NCI-H1092 treated with DMSO at 0.1 percent for 48 hours (cell line): ENCODE results near the gene APC.
"Not testable (repeated sequence)": the region's sequence is repeated elsewhere in the genome, so short reads cannot be mapped to it uniquely, and the experiment has no call there.

Experiments used
- DNase-seq: peaks from one replicate; lab custom pipeline; 2025; lab: John Stamatoyannopoulos, UW

APC gene

DNA sequence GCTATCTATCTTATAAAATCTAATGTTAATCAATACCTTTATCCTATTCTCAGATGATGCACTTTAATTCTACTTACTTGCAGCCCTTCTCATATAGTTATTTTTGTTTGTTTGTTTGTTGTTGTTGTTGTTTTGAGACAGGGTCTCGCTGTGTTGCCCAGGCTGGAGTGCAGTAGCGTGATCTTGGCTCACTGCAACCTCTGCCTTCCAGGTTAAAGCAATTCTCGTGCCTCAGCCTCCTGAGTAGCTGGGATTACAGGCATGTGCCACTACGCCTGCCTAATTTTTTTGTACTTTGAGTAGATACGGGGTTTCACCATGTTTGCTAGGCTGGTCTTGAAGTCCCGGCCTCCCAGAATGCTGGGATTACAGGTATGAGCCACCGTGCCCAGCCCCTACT, 20.8 kb upstream of the APC start:
- DNase-seq = not testable (repeated sequence)

DNA sequence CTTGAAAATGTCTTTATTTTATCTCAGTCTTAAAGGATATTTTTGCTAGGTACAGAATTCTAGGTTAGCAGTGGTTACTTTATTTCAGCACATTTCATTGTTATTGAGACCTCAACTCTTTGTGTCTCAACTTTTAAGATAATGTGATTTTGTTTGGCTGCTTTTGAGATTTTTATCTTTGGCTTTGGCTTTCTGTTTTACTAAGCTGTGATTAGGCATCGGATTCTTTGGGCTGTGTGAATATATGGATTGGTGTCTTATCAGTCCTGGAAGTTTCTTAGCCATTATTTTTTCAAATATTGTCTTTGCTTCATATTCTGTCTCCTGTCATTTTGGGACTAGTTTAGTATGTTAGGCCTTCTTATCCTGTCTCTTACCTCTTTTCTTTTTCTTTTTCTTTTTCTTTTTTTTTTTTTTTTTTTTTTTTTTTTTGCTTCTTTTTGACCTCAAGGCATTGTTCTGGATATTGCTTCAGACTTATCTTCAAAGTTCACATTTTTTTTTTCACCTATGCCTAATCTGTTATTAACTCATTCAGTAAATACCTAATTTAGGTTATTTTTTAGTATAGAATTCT, 20.1 kb upstream of the APC start:
- no peak for DNase-seq

DNA sequence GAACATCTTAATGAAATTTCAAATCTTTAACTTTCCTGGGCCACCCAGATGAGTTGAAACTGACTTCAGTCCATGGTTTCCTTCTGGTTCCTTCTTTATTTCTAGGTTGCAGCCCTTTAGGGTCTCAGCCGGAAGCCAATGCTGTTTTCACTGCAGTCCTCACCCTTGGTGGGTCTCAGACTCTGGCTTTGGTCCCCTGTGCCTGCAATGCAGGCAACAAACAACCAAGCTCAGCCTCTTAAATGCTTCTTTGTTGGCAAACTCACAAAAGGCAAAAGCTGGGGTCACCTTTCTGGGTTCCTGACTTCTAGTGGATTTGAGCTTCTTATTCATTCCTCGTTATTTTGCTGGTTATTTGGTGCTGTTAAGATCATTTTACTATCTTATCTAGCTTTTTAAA, 19.3 kb upstream of the APC start:
- DNase-seq = no peak

DNA sequence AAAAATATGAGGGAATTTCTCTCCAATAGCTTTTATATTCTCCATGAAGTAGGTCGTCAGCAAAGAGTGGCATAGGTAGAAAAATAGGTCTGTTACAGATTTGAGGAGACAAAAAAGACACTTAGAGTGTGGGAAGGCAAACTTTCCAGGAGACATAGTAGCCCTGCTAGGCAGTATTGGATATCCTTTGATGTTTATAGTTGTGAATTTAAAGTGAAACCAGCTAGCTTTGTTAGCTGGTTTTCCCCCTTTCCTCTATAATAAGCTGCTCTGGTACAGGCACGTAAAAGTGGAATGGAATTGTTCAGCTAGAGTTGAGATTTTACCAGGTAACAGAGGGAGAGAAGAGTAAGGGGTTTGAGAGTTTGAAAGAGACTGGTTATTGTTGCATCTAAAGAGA, 17.1 kb upstream of the APC start:
- no peak for DNase-seq

DNA sequence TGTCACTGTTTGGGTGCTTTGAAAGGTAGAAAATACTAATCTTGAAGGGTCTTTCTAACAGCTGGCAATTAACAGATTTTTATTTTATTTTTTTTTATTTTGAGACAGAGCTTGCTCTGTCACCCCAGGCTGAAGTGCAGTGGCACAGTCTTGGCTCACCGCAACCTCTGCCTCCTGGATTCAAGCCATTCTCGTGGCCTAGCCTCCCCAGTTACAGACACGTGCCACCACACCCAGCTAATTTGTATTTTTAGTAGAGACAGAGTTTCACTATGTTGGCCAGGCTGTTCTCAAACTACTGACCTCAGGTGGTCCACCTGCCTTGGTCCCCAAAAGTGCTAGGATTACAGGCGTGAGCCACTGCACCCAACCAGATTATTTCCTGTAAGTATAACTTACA, 12.8 kb upstream of the APC start:
- no peak for DNase-seq

DNA sequence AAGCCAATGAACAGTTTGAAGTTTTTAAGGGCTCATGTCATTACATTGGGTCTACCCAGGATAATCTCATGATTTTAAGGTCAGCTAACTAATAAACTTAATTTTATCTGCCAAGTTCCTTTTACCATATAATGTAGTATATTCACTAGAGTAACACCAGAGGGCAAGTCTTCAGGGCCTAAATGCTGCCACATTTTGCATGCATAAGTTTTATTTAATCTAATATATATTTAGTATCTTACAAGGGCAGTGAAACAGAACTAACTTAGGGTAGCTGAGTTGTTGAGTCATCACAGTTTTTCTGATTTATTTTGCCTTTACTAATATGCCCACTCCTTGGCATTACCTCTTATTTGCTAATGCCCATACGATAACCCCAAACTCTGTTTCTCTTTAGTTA, 8.1 kb upstream of the APC start:
- DNase-seq = no peak

DNA sequence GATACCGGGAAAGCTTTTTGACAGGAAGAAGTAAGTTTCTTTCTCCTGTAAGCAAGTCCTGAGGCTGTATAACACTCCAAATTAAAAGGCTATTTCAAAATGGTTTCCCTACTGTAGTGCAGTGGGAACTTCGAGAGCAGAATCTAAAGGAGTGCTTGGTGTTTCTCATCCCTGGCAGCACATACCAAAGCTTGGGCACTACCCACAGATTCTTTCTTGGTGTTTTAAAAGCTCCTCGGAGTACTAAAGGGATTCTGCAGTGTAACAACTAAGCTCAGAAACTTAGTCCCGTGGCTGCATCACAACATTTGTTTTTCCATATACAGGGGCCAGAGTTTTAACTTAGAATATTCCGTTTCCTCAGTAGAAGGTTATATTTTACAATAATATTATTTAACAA, 5.6 kb upstream of the APC start:
- DNase-seq = no peak

DNA sequence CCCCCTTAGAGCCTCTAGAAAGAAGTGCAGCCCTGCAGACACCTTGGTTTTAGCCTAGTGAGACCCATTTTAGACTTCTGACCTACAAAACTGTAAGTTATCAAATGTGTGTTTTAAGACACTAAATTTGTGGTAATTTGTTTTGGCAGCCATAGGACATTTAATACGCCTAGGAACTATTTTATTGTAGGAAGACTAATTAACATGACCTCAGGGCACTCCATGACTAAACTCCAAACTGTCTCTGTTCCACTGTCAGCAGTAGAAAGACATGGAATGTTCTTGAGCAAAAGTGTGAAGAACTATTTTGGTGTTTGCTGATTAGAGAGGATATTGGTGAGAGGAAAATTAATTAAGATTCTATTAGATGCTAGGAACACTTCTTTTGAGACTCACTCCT, 4.1 kb upstream of the APC start:
- DNase-seq = no peak

DNA sequence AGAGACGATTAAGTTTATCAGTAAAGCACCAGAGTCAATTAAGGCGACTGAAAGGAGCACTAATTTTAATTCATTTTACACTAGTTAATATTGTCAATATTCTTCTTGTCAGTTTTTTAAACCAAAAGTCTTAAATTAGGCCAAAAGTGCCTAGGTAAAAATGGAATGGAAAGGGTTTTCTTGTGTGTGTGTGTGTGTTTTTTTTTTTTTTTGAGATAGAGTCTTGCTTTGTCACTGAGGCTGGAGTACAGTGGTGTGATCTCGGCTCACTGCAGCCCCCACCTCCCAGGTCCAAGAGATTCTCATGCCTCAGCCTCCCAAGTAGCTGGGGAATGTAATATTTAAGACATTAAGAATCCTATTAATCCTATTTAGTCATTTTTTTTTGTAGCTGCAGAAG, 3.1 kb upstream of the APC start:
- DNase-seq = no peak

DNA sequence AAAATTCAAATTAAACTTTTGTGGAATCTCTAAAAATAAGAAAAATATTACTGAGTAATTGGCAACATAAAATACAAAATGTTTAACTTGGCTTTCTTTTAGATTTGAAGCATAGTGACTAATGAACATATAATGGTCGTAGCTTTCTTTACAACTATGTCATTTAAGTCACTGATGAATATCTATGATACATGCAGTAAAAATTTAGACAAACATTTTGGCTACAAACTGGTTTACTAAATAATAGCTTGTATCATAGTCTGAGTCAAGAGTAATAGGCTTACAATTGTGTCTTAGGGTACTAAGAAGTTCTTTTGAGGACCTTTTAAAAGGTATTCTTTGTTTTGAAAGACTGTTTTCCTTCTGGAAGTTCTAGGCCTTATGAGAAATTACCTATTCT, 2.0 kb upstream of the APC start:
- no peak for DNase-seq

DNA sequence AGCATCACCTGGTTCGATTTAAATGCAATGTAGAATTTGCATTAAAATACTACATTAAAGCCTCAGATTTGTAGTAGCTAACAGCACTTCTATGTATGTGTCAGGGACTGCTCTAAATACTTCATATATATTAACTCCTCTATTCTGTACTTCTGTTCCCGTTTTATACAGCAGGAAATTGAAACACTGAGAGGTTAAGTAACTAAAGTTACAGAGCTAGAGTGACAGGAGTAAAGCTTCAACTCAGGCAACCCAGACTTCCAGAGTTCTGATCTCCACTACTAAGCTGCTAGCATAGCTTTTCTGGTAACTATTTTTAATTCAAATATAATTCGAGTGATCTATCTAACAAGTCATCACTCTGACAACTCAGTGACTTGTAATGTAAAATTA, 619 bp upstream of the APC start:
- no peak for DNase-seq

DNA sequence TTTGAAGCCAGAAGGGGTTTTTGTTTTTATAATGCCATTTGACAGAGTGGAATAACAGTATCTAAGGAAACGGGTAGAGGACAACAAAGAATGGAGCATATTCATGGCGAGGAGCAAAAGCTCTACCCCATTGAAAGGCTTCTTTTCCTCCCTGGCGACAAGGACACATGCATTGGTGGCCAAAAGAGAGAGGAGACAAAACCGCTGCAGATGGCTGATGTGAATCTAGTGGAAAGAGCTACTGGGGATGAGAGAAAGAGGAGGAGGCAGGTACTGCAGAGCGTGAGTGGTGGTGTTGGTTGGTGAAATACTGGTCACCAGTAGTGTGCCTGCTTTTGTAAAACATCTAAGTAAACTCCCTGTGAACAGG, 491 bp downstream of the APC start:
- peak; percentile 54 for DNase-seq

DNA sequence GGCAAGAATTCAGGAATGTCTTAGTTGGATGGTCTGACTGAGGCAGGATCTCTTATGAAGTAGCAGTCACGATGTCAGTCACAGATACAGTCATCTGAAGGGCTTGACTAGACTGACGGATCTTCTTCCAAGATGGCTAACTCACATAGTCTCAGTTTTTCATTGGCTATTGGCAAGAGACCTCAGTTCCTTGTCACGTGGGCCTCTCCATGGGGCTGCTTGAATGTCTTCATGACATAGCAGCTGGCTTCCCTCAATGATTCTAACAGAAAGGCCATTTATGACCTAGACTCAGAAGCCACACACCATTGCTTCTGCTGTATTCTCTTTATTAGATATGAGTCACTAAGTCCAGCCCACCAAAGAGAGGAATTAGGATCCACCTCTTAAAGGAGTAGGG, 4.7 kb downstream of the APC start:
- no peak for DNase-seq

DNA sequence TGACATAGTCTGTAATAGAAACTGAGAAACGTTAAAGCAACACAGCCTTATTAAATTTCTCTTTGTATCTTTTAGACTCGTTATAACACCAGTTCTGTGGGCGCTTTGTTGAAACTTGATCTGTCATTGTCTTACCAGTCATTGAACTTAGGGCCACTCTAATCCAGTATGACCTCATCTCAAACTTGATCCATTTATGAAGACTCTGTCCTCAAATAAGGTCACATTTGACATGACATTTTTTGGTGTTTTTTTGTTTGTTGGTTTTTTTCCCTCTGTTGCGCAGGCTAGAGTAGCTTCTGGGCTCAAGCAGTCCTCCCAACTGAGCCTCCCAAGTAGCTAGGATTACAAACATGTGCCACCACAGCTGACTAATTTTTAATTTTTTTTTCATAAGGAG, 5.9 kb downstream of the APC start:
- DNase-seq = no peak

DNA sequence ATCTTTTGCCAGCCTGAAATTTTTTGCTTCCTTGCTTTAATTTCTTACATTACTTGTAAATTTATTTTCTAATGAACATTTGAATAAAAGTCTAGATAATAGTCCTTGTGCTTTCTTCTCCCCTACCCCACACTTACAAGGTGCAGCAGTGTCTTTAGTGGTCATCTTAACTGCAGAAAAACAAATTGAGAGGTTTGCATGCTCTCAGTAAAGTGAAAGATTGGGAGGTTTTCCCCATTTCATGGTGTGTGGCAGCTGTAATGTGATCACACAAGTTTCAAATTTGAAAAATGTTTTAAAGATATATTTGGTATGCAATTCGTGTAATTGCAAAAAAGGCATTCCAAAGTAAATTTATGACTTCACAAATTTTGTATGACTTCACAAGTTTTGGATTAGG, 14.7 kb downstream of the APC start:
- DNase-seq = no peak

DNA sequence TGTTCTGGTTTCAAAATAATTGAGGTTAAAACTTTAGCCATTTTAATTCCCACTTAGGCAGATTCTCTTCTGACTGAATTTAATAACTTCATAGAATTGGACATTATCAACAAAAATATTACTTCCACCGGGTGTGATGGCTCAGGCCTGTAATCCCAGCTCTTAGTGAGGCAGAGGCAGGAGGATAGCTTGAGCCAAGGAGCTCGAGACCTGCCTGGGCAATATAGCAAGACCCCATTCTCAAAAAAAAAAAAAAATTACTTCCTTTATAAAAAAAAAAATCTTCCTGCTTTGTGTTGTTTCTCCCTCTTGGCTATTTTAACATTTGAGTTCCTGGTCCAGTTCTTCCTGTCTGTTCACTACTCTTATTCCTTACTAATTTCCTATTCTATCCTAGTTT, 18.0 kb downstream of the APC start:
- no peak for DNase-seq

DNA sequence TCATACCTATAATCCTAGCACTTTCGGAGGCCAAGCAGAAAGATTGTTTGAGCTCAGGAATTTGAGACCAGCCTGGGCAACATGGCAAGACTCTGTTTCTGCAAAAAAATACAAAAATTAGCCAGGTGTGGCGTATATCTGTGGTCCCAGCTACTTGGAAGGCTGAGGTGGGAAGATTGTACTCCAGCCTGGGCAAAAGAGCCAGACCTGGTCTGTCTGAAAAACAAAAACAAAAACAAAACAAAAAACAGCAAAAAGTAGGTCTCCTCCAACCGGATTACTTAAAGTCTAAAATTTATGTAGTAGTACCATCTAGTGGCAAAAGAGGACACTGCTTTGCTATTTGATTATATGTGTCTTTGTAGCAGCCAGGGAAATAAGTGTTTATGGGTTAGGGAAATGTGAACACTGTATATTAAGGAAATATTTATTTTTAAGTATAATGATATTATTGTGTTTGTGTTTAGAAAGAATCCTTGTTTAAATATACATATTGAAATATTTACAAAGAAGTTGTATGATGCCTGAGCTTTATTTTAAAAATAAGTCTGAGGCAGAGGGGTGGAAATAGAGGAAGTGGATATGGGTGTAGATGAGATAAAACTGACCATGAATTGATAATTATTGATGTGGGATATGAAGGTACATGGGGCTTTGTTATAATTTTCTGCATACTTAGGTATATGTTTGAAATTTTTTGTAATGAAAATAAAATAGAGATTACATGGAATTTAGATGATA, 20.0 kb downstream of the APC start:
- peak; percentile 54 for DNase-seq

DNA sequence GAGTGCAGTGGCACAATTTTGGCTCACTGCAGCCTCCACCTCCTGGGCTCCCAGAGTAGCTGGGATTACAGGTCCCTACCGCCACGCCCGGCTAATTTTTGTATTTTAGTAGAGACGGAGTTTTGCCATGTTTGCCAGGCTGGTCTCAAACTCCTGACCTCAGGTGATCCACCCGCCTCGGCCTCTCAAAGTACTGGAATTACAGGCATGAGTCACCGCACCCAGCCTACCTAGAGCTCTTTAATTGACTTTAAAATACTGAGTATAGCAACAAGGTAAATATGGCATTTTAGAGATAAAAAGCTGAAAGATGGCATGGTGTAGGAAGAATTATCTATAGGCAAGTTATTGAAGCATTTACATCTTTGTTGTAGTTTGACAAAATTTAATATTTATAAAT, 21.0 kb downstream of the APC start:
- no peak for DNase-seq

DNA sequence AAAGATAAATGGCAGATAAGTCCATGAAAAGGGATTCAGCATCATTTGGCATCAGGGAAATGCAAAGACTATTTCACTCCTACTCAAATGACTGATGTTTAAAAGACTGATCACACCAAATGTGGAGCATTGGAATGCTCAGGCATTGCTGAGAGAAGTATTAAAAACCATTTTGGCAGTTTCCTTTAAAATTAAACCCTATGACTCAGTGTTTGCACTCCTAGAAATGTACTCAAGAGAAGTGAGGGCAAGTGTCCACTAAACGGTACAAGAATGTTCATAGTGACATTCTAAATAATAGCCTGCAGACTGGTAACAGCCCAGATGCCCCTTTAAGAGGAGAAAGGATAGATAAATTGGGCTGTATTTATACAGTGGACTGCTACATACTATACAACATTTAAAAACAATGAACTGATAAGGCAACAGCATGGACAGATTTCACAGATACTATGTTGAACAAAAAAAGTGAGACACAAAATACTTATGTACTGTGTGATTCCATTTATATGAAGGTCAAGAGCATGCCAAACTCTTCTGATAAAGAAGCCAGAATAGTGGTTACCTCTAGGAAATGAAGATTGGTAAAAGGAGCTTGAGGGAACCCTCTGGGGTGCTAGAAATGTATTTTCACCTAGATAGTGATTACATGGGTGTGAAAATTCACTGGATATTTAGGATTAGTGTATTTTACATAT, 24.6 kb downstream of the APC start:
- no peak for DNase-seq

DNA sequence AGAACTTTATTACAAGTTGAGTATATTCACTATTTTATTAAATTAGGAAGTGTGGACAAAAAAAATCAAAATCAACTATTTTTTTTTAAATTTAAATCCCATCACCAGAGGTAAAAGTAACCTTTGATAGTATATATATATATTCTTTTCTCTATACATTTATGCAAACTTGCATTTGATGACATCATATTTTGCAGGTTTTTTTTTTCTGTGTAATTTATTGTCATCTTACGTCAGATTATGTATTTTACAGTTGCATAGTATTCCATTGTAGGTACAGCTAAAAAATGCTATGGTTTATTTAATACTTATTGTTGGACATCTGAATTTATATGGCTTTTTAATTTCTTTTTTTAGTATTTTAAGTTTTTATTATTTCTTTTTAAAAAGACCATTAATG, 25.5 kb downstream of the APC start:
- DNase-seq = no peak

DNA sequence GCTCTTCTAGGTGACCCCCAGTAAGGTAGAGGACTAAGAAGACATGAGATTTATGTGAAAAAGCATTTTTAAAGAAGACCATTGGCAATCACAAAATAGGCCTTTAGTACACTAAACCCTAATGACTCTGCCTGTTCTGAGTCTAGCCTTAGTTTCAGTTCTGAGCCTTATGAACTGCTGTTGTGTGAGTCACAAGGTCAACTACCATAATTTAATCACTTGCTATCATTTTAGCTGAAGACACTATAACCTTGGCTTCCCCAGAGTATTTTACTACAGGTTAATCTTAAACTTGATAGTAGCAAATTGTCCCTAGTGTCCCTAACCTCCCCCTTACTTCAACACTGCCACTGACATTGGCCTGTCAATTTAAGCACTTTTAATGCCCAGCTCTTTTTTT, 34.4 kb downstream of the APC start:
- no peak for DNase-seq

DNA sequence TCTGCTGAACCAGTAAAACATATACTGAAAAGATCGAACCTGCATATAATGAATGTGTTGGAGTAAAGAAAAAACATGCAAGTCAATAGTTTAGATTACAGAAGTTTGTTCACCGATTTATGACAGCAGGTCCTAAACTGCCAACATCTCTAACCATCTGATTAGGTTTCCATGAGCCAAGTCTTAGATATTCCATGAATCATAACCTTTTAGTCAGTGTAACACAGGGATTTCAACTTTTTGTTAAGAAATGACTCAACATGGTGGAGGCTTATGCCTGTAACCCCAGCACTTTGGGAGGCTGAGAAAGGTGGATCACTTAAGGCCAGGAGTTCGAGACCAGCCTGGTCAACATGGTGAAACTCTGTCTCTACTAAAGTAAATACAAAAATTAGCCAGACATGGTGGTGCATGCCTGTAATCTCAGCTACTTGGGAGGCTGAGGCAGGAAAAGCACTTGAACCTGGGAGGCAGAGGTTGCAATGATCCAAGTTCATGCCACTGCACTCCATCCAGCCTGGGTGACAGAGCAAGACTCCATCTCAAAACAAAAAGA, 38.7 kb downstream of the APC start:
- DNase-seq = no peak

DNA sequence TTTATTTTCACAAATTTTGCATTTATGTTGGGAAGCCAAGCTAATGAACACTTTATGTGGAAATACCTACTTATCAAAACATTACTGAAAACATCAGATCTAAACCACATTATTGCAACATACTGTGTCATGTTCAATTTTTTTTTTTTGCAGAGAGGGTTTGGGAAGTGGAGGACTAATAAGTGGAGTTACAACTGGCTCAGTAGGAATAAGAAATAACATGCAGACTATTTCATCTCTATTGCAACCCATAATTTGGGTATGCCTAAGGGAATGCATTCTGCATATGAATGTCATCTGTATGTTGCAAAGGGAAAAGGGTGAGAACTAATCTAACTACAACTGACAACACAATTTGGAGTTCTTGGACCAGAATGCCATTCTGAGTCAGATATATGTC, 41.8 kb downstream of the APC start:
- DNase-seq = no peak

DNA sequence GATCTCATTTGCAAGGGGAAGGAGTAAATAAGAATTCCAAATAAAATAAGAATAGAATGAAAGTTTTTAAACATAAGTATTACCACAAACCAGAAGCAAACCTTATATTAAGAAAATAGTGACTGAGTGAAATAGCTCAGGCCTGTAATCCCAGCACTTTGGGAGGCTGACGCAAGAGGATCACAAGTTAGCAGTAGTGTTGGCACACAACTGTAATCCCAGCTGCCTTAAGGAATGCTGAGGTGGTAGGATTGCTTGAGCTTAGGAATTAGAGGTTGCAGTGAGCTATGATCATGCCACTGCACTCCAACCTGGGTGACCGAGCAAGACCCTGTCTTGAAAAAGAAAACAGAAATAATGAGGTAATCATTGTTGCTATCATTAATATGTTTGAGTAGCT, 47.0 kb downstream of the APC start:
- no peak for DNase-seq
